Colon (tissue), 2 donors: ENCODE results near the gene PEX6.
"Not testable (repeated sequence)": the region's sequence is repeated elsewhere in the genome, so short reads cannot be mapped to it uniquely, and the experiment has no call there.

ENCODE experiments used
- FAIRE-seq: peaks from 2 replicates; lab custom pipeline; 2012; peaks lifted over from hg19 to GRCh38; lab: Jason Lieb, UNC
- donor health status: control.
- donor health status: control.

Gene PEX6

DNA sequence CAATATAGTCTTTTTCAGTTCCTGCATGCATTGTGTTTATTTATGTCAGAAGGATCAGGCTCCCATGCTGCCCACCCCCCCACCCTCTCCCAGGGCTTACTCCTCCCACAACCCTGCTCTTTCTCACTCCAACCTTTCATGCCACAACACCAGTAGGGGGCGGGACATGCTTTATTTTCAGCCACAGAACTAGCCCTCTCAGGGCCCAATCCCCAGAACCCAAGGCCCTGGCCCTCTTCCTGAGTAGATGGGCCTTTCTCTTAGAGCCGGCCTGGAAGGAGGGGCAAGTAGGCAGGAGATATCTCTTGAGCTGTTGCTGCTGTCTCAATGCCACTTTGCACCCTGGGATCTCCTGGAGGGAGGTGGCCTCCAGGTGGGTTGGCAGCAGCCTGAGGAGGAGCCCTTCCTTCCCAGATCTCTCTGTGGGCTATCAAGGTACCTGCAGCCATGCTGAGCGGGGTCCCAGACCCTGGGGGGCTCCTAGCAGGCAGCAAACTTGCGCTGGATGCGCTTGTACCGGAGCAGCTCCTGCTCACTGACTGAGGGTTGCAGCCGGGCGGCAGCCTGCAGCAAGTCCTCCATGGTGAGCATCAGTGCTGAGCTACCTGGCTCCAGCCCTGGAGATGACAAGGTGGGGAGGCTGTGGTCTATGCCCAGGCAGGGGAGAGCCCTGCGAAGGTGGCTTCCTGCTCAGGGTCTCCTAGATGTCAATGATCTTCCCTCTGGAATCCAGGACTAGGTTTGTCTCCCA is 15.0 kb downstream of the PEX6 start:
- no peak for FAIRE-seq

DNA sequence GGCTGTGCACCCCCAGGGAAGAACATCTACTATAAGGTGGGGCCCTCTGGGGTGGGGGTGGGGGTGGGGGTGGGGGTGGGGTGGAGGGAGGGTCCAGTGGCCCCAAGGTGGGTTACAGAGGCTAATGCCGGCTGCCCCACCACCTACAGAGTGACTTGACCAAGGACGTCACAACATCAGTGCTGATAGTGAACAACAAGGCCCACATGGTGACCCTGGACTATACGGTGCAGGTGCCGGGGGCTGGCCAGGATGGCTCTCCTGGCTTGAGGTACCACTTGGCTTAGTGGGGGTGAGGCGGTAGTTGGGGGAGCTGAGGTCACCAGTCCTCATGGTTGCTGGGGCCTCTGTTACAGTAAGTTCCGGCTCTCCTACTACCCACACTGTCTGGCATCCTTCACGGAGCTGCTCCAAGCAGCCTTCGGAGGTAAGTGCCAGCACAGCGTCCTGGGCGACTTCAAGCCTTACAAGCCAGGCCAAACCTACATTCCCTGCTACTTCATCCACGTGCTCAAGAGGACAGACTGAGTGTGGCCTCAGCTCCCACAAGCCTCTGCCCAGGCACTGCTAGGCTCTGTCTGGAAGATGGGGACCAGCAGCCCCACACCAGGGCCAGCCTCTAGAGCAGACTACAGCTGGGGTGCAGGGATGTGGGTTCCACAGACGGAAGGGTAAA is 15.7 kb downstream of the PEX6 start:
- FAIRE-seq: no peak

DNA sequence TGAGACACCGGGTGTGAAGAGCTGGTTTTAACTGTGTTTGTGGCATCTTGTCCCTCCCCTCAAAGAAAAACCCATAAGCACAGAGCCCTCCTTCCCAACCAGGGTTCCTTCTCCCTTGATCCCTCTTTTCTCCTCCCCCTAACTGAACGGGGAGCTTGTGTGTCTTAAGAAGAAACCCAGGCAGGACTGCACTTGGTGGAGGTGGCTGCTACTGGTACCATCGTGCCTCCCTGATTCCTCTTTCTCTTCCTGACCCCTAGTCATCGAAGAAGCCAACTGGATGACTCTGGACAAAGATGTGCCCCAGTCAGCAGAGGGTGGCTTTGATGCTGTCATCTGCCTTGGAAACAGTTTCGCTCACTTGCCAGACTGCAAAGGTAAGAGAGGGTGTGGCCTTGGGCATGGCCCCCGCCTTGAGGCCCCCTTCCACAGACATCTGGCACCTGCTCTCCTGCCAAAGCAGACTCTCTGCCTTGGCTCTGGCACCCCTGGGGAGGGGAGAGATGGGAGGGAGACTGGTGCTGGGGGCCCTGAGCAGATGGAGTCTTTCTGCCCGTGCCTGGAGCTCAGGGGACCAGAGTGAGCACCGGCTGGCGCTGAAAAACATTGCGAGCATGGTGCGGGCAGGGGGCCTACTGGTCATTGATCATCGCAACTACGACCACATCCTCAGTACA is 16.3 kb downstream of the PEX6 start:
- no peak for FAIRE-seq

DNA sequence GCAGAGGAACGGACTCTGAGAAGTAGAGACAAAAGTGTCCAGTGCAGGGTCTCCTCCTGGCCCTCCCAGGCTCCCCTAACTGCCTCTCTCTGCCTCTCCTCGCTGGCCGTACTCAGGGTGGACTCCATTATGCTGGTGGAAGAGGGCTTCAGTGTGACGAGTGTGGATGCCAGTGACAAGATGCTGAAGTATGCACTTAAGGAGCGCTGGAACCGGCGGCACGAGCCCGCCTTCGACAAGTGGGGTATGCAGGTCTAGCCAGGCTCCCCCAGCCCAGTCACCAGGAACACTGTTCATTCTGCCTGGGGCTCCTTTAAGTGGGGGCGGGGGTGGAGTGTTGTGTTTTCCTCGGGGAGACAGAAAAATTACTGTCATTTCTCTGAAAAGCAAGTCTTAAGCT is 16.9 kb downstream of the PEX6 start:
- no peak for FAIRE-seq

DNA sequence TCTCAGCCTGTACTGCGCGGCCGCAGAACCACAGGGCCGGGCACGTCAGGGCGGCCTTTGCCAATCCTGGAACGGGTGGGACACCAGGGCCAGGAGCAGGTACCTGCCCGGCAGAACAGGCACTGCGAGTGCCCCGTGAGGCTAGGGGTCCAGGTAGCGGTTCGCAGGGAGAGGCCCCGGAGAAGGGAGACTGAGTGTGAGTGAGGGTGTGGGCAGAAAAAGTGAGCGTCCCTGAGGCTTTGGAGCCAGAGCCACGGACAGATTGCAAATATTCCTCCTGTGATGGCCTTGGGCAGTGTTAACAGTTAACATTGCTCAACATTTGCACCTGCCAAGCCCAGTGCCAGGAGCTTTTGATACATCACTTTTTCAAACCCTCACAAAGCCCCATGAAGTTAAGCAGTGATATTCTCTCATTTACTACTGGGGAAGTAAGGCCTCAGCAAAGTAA is 17.9 kb downstream of the PEX6 start:
- FAIRE-seq: no peak

DNA sequence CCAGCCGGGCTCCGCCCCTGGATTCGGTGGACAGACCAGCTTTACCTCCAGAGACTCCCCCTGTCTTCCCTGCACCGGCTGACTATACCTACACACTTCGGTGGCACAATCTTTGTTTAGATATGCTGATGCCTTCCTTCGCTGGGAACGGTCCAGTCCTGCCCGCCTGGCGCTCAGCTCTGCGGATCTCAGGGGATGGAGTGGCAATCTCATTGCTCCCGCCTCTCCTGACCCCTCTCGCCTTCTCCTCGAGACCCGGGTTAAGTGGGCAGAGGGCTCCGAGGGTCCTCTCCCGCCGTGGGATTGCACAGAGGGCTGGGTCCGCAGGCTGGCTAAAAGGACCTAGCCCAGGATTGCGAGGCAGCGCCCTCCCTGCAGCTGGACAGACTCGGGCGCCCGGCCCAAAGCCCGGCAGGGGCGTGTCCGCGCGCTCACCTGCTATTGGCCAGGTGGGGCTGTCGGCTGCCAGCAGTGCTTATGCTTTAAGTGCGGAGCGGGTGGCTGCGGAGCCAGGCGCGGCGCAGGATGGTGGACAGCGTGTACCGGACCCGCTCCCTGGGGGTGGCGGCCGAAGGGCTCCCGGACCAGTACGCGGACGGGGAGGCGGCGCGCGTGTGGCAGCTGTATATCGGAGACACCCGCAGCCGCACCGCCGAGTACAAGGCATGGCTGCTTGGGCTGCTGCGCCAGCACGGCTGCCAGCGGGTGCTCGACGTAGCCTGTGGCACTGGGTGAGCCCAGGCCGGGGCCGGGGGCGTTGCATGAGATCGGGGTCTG is 18.6 kb downstream of the PEX6 start, which contains the start of gene GNMT:
Gene GNMT, plus strand, starts transcription at position 512 of the 777 bp plus-strand sequence. Its CDS starts 14 bp downstream, at position 526.
- no peak for FAIRE-seq

DNA sequence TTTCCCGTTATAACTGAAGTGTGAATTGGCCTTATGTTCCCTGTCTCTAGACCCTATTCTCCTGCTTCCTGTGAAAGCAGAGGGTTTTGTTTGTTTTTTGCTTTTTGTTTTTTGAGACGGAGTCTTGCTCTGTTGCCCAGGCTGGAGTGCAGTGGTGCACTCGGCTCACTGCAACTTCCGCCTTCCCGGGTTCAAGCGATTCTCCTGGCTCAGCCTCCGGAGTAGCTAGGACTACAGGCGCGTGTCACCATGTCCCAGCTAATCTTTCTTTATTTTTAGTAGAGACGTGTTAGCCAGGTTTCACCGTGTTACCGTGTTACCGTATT is 19.1 kb downstream of the PEX6 start:
- FAIRE-seq: no peak

DNA sequence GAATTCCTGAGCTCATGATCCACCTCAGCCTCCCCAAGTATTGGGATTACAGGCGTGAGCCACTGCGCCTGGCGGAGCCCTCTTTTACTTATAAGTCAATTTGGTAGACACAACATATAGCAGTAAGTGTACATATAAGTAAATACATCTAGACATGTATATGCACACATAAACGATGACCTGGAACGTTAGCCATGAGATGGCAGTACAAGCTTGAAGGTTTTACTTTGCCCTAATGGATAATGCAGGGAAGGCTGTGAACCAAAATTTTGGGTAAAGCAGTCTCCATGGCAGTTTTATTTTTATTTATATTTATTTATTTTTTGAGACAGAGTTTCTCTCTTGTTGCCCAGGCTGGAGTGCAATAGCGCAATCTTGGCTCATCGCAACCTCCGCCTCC is 20.9 kb downstream of the PEX6 start:
- no peak for FAIRE-seq

DNA sequence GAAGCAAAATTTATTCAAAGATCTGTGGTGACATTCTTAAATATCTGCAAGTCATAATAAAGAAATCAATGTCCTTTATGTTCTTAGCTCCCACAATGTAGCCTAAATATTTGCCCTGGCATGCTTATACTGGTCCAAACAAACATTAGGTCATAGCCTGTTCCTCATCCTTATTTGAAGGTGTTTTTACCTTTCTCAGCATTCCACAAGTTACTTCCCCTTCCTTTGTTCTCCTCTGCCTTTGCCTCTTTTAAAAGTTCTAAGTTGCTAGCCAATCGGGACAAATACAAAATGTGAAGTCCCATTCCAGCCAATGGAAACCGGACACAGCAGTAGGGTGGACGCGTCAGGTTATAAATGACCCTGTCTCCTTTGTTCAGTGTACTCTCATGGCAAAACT is 24.6 kb downstream of the PEX6 start:
- FAIRE-seq: not testable (repeated sequence)

DNA sequence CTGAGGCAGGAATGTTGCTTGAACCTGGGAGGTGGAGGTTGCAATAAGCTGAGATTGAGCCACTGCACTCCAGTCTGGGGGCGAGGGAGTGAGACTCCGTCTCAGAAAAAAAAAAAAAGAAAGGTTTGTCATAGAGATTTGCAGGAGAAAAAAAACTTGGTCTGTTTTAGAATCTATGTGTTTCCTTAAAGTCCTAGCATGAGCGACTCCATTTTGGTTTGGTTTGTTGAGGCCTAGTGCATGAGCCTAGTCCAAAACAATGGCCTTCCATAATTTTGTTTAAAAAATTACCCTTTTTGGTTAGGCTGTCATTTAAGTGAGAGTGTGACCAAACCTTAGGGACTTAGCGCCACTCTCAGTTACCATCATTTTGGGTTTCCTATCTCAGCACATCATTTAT is 26.6 kb downstream of the PEX6 start:
- no peak for FAIRE-seq

DNA sequence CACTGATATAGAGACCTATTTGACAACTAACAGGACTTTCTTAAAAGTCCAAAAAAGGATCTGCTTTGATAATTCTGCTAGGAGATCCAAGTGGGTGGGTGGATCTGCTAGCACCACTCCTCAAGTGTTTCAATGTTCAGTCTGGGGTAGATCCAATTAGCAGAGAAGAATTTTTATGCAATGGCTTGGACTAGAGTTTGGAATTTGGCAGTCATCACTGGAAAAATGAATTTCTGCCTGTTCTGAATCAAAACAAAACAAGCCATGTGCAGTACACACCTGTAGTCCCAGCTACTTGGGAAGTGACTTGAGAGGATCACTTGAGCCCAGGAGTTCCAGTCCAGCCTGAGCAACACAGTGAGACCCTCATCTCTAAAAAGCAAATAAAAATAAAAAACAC is 31.0 kb downstream of the PEX6 start:
- no peak for FAIRE-seq

DNA sequence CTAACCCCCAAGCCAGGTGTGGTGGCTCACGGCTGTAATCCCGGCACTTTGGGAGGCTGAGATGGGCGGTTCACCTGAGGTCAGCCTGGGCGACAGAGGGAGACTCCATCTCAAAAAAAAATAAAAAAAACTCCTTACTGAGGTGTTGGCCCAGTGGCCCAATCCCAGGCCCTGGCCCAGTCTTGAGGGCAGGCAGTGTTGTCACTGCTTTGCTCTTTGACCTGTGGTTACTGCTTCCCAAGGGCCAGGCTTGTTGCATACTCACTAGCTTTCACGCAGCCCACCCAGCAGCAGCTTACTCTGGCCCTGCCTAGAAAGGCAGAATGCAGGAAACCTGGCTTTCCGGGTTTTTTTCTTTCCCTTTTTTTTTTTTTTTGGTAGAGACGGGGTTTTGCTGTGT is 36.5 kb downstream of the PEX6 start:
- FAIRE-seq: no peak

DNA sequence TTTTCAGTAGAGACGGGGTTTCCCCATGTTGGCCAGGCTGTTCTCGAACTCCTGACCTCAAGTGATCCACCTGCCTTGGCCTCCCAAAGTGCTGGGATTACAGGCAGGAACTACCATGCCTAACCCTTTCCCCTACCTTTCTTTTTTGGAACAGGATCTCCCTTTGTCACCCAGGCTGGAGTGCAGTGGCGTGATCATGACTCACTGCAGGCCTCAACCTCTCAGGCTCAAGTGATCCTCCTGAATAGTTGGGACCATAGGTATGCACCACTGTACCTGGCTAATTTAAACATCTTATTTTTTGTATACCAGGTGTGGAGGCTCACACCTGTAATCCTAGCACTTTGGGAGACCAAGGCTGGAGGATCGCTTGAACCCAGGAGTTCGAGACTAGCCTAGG is 37.6 kb downstream of the PEX6 start:
- not testable (repeated sequence) for FAIRE-seq

DNA sequence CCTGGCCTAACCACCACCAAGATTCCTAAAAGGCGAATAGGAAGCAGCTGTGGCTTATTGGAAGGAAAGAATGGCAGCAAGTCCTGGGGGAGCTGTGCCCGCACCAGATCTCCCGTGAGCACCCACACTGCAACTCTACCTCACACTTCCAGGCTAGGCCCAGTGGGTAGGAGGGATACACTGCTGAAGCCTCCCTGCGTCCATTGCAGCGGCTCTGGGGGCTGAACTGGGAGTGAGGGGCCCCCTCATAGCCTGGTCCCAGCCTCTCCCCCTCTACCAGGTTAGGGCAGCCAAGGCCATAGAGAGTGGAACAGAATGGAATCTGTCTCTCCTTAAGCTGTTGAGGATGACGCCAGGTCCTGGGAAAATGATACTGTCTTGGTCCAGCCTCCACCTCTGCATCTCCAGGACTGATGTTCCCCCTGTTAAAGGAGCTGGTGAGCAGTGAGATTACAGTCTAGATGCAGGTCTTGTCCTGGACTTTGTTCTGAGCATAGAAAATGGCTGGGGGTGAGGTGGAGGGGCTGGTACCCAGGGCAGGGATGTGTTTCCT is 38.4 kb downstream of the PEX6 start:
- no peak for FAIRE-seq

DNA sequence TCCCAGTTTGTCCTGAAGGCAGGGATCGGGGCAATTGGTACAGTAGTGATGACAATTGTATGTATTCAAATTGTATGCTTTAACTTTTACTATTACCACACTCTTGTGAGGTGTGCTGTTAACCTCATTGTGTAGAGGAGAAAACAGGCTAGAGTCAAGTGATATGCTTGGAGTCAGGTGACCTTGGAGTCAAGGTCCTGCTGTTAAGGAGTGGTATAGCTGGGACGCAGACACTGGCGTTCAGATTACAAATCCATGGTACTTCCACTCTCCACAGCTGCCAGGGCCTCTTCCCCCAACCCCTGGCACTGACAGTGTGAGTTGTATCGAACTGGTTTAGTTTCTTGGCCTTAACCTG is 39.2 kb downstream of the PEX6 start:
- no peak for FAIRE-seq

DNA sequence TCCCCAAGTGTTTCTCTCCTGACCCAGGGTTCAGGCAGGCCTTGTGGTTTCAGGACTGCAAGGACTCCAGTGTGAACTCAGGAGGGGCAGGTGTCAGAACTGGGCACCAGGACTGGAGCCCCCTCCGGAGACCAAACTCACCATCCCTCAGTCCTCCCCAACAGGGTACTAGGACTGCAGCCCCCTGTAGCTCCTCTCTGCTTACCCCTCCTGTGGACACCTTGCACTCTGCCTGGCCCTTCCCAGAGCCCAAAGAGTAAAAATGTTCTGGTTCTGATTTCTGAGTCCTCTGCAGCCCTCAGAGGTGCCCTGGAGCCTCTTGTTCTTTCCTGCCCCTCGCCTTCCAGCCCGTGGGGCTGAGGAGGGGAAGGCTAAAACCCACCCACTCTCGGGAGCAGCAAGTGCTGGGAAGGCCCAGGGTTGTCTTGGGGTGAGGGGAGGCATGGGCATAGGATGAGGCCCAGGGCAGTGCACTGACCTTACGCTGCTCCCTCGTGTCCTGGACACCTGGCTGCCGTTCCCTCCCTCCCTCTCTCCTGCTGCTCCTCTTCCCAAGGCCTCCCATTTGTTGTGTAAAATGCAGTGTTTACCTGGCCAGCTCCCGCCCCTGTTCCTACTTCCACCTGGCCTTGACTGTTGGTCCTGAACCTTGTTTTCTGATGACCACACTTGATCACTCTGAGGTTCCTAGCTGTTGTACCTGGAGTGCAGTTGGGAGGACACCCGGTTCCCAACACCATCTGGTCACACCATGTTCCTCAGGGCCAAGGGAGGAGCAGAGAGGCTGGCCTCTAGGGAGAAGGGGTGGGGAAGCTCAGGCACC is 39.8 kb downstream of the PEX6 start:
- no peak for FAIRE-seq

DNA sequence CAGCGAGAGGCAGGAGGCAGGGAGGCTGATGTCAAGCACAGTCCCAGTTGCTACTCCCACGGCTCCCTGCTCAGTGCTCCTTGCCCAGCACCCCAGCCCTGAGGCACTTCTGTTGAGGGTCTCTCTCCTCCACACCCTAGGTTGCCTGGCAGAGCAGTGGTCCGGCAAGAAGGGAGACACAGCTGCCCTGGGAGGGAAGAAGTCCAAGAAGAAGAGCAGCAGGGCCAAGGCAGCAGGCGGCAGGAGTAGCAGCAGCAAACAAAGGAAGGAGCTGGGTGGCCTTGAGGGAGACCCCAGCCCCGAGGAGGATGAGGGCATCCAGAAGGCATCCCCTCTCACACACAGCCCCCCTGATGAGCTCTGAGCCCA is 40.6 kb downstream of the PEX6 start:
- FAIRE-seq: no peak

DNA sequence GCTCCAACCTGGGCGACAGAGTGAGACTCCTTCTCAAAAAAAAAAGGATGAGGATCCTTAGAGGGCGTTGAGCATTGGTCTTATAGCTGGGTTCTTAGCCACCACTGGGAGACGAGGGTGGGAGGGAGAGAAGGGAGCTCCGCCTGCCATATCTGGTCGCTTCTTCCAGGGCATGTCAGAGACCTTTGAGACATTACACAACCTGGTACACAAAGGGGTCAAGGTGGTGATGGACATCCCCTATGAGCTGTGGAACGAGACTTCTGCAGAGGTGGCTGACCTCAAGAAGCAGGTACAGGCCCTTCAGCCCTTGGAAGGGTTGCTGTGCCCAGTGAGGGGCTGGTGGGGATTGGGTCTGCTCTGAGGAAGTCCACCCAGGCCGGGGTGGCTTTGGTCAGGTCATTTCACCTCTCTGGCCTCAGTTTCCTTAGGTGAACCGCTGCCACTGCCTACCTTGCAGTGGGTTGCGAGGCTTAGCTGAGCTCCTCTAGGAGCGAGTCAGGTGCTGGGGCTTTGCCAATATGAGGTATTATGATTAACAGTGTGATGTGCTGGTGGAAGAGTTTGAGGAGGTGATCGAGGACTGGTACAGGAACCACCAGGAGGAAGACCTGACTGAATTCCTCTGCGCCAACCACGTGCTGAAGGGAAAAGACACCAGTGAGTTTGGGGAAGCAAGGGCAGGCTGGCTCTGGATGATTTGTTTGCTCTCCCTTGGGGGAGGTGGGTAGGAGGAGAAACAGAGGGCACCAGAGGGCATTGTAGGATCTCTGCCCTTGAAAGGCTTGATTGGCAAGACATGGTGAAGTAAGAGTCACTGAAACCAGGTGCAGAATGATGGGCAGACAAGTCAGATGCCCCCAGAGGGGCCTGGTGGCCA is 41.2 kb downstream of the PEX6 start:
- FAIRE-seq: no peak

DNA sequence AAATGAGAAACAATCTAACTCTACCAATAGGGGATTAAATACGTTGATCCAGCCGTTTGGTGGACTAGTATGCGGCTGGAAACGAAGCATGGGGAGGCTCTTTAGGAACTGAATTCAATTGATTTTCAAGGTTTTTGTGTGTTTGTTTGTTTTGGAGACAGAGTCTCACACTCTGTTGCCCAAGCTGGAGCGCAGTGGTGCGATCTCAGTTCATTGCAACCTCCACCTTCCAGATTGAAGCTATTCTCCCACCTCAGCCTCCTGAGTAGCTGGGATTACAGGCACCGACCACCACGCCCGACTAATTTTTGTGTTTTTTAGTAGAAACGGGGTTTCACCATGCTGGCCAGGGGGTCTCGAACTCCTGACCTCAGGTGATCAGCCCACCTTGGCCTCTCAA is 42.6 kb downstream of the PEX6 start:
- FAIRE-seq: no peak

DNA sequence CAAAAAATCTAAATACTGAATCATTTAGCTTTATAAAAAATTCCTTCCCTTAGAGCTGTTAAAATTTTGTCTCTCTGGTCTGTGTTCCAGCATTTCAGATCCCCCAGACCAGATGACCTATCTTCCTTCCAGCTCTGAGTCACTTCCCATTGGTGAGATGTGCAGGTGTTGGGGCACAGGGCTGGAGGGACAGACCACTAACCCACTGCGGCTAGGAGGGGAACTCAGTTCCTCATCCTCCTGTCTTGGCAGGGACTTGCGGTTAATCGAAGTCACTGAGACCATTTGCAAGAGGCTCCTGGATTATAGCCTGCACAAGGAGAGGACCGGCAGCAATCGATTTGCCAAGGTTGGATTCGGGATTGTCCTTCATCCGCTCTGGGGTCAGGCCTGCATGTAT is 43.7 kb downstream of the PEX6 start:
- no peak for FAIRE-seq

DNA sequence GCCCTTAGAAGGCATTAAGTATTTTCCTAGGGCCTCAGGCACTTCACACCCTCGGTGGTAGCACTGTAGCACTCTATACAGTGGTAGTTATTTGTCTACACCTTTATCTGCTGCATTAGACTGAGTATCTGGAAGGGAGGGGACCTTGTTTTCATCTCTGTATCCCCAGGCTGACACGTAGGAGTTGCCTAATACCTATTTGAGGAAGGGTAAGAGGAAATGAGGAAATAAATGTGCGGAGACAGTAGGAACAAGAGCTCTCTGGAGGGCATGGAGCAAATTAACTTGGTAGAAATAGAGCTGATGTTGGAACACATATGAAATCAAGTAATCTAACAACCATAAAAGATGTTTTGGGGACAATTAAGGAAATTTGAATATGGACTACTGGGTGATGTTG is 45.8 kb downstream of the PEX6 start:
- no peak for FAIRE-seq
